ENCODE measurements around the gene ITIH5. TPM values are rescaled to one million over a fixed set of nuclear protein-coding genes. Genes with fewer than 3 reads are reported as not detected.

The ITIH5 gene
- total RNA-seq, 1 donor from 2014 or later, result 34.0 TPM

DNA sequence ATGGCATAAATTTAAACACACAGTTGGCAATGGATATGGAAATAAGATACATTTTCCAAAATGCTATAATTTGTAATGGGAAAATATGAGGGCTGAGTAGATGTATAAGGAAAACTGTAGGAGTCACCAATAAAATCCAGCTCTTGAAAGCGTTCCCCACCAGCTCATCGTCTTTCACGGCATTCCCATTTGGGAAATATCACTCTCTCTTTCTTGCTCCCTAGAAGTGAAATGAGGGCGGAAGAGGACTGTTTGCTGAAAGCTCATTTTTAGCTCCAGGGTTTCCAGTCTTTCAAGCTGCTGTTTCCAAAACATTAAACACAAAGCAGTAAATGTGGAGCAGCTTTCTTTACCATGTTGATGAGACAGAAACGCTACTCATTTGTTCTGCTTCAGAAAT, 151.3 kb downstream of the ITIH5 start:
- Mint-ChIP-seq H3K4me3 (no peak overlapping the region), H3K9me3 (no peaks in the 10 kb centered on the region), H3K27ac (no peak overlapping the region), H3K27me3 (peaks cover 15% of the 10 kb centered on the region), H3K36me3 (no peaks in the 10 kb centered on the region), H3K4me1 (ENCODE audit: unreplicated experiment) (peaks cover 17% of the 10 kb centered on the region)
- no peak for DNase-seq (ENCODE audit: extremely low spot score, unreplicated experiment)
- no peak for TF ChIP-seq CTCF (conservative IDR thresholded peaks at IDR 0.05)

GRCh38 chr10:7513936-7514335, 152.8 kb downstream of the ITIH5 start:
- DNase-seq (ENCODE audit: extremely low spot score, unreplicated experiment), result no peak
- Mint-ChIP-seq H3K27me3 (peaks cover 19% of the 10 kb centered on the region), H3K36me3 (no peaks in the 10 kb centered on the region), H3K4me3 (no peak overlapping the region), H3K4me1 (ENCODE audit: unreplicated experiment) (peaks cover 17% of the 10 kb centered on the region), H3K9me3 (peaks cover 10% of the 10 kb centered on the region), H3K27ac (no peak overlapping the region)
- no peak for TF ChIP-seq CTCF (conservative IDR thresholded peaks at IDR 0.05)

DNA sequence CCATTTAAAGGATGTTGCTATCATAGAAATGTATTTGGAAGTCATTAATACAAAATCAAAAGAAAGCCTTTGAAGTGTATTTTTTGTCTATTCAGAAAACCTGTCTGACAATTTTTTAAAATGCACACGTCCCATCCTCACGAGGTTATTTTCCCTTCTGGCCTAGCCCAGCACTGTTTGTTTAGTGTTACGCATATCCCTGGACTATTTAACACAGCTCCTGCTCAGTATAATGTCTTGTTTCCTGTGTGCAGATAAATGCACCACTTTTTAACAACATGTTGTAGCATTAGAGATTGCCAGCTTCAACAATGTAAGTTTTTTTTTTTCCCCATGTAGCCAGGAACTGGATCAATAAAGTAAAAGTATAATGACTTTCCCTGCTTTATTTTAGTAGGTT, 153.3 kb downstream of the ITIH5 start:
- no peak for TF ChIP-seq CTCF (conservative IDR thresholded peaks at IDR 0.05)
- no peak for DNase-seq (ENCODE audit: extremely low spot score, unreplicated experiment)
- Mint-ChIP-seq H3K9me3 (peaks cover 10% of the 10 kb centered on the region), H3K27me3 (peaks cover 20% of the 10 kb centered on the region), H3K4me1 (ENCODE audit: unreplicated experiment) (peaks cover 17% of the 10 kb centered on the region), H3K36me3 (no peaks in the 10 kb centered on the region), H3K4me3 (no peak overlapping the region), H3K27ac (no peak overlapping the region)

DNA sequence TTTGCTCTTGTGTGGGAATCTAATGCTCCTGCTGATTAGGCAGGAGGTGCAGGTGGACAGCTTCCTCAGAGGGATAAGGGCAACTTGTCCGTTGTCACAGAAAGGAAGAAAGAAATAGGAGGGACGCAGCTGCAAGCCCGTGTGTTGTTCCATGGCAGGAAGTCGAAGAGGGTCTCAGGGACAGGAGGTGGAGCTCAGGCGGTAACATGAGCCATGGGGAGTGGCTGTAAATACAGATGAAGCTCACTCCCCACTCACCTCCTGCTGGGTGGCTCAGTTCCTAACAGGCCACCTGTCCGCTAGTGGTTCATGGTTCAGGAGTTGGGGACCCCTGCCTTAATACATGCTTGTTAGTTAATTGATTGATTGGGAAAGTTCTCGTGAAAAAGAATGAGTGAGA, 154.3 kb downstream of the ITIH5 start:
- no peaks in the 10 kb centered on the region for H3K36me3 Mint-ChIP-seq
- no peak for TF ChIP-seq CTCF (conservative IDR thresholded peaks at IDR 0.05)
- no peak overlapping the region for H3K27ac Mint-ChIP-seq
- no peak for DNase-seq (ENCODE audit: extremely low spot score, unreplicated experiment)
- H3K27me3 Mint-ChIP-seq, result peaks cover 19% of the 10 kb centered on the region
- H3K9me3 Mint-ChIP-seq, result peaks cover 10% of the 10 kb centered on the region
- no peak overlapping the region for H3K4me3 Mint-ChIP-seq
- peaks cover 17% of the 10 kb centered on the region for H3K4me1 Mint-ChIP-seq (ENCODE audit: unreplicated experiment)

- Mint-ChIP-seq H3K9me3 (peaks cover 10% of the 10 kb centered on the region), H3K4me1 (ENCODE audit: unreplicated experiment) (peaks cover 17% of the 10 kb centered on the region), H3K27me3 (peaks cover 21% of the 10 kb centered on the region), H3K4me3 (no peak overlapping the region), H3K36me3 (no peaks in the 10 kb centered on the region), H3K27ac (no peak overlapping the region)
- no peak for TF ChIP-seq CTCF (conservative IDR thresholded peaks at IDR 0.05)
- no peak for DNase-seq (ENCODE audit: extremely low spot score, unreplicated experiment)
These were observed 155.2 kb downstream of the ITIH5 start for GRCh38 chr10:7511612-7512011.

Other genes starting within 250 kb of the ITIH5 start
- 3.4 and 3.7 TPM in 2 replicates for gene ITIH2, start 36.4 kb upstream of the ITIH5 start, total RNA-seq (ENCODE audit: low replicate concordance)
- gene KIN, start 121.0 kb upstream of the ITIH5 start, total RNA-seq (ENCODE audit: low replicate concordance), result 14.5 and 16.7 TPM in 2 replicates
- gene ATP5F1C, start 121.2 kb upstream of the ITIH5 start, total RNA-seq (ENCODE audit: low replicate concordance), result 244 and 283 TPM in 2 replicates
- gene TAF3, start 151.5 kb upstream of the ITIH5 start, total RNA-seq (ENCODE audit: low replicate concordance), result 6.9 and 9.9 TPM in 2 replicates